Measurements from ENCODE around the gene KLHL10. TPM values are rescaled to one million over a fixed set of nuclear protein-coding genes. Genes with fewer than 3 reads are reported as not detected.
A peak's percentile ranks its signal among the peaks of the same experiment; 100 is the strongest.

Gene KLHL10
- total and polyA plus RNA-seq, 2 of the 13 experiments (the other 11 are each of a cell fraction or from before 2014, with no cell fraction given) = 0.04 to 0.08 TPM

DNA sequence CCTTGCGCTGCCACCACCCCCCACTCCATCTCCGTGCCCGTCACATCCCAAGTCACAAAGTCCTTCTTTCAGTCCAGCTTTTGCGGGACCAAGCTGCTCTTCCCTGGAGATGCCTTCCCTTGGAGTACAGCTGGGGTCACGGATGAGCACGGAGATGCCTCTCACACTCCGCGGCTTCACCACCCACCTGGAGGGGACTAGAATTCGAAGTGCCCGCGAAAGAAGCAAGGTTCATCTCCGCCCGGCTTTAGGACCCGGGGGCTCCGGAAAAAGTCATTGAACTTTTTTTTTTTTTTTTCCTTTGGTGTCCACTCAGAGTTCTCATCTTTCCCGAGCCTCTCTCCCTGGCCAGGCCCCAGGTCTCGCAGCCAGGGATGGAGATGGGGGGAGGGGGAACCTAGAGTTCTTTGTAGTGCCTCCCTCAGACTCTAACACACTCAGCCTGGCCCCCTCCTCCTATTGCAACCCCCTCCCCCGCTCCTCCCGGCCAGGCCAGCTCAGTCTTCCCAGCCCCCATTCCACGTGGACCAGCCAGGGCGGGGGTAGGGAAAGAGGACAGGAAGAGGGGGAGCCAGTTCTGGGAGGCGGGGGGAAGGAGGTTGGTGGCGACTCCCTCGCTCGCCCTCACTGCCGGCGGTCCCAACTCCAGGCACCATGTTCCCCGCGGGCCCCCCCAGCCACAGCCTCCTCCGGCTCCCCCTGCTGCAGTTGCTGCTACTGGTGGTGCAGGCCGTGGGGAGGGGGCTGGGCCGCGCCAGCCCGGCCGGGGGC lies 25.1 kb upstream of the KLHL10 start, which contains the start of gene FKBP10 (continued):
- TF ChIP-seq KLF12 (CRISPR knock-in tag; IDR thresholded peaks at IDR 0.05; ENCODE audit: borderline replicate concordance) (no peak), ZNF12 (CRISPR knock-in tag; IDR thresholded peaks at IDR 0.05) (no peak), ZNF136 (CRISPR knock-in tag; IDR thresholded peaks at IDR 0.05; ENCODE audit: low read depth) (no peak; the same call in 1 of the 2 replicates), CHD2 (IDR thresholded peaks at IDR 0.05; ENCODE audit: low read depth, low read length) (peak; percentile 79), ZNF143 (CRISPR knock-in tag; IDR thresholded peaks at IDR 0.05) (no peak), MTA3 (CRISPR knock-in tag; IDR thresholded peaks at IDR 0.05) (no peak), AKAP8 (CRISPR knock-in tag; IDR thresholded peaks at IDR 0.05) (no peak), ELF4 (CRISPR knock-in tag; IDR thresholded peaks at IDR 0.05; ENCODE audit: borderline replicate concordance) (no peak), ZNF780A (CRISPR knock-in tag; IDR thresholded peaks at IDR 0.05) (no peak), MIXL1 (CRISPR knock-in tag; IDR thresholded peaks at IDR 0.05) (no peak), ZNF337 (CRISPR knock-in tag; IDR thresholded peaks at IDR 0.05; ENCODE audit: borderline replicate concordance, low read depth) (no peak), FLYWCH1 (CRISPR knock-in tag; IDR thresholded peaks at IDR 0.05) (peak; percentile 79; the same call in 1 of the 2 replicates), ZSCAN30 (CRISPR knock-in tag; IDR thresholded peaks at IDR 0.05) (no peak), ZNF329 (CRISPR knock-in tag; IDR thresholded peaks at IDR 0.05; ENCODE audit: low read depth) (no peak), ATM (IDR thresholded peaks at IDR 0.05; ENCODE audit: borderline replicate concordance) (no peak), ZFX (CRISPR knock-in tag; IDR thresholded peaks at IDR 0.05; ENCODE audit: low read depth) (peak; percentile 75)
- TF ChIP-seq, protein P1, sequence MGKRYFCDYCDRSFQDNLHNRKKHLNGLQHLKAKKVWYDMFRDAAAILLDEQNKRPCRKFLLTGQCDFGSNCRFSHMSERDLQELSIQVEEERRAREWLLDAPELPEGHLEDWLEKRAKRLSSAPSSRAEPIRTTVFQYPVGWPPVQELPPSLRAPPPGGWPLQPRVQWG (CRISPR knock-in tag; IDR thresholded peaks at IDR 0.05; ENCODE audit: borderline replicate concordance, low read depth) = no peak
- TF ChIP-seq, protein P2, sequence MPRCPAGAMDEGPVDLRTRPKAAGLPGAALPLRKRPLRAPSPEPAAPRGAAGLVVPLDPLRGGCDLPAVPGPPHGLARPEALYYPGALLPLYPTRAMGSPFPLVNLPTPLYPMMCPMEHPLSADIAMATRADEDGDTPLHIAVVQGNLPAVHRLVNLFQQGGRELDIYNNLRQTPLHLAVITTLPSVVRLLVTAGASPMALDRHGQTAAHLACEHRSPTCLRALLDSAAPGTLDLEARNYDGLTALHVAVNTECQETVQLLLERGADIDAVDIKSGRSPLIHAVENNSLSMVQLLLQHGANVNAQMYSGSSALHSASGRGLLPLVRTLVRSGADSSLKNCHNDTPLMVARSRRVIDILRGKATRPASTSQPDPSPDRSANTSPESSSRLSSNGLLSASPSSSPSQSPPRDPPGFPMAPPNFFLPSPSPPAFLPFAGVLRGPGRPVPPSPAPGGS (CRISPR knock-in tag; IDR thresholded peaks at IDR 0.05) = no peak
- TF ChIP-seq, protein P3, sequence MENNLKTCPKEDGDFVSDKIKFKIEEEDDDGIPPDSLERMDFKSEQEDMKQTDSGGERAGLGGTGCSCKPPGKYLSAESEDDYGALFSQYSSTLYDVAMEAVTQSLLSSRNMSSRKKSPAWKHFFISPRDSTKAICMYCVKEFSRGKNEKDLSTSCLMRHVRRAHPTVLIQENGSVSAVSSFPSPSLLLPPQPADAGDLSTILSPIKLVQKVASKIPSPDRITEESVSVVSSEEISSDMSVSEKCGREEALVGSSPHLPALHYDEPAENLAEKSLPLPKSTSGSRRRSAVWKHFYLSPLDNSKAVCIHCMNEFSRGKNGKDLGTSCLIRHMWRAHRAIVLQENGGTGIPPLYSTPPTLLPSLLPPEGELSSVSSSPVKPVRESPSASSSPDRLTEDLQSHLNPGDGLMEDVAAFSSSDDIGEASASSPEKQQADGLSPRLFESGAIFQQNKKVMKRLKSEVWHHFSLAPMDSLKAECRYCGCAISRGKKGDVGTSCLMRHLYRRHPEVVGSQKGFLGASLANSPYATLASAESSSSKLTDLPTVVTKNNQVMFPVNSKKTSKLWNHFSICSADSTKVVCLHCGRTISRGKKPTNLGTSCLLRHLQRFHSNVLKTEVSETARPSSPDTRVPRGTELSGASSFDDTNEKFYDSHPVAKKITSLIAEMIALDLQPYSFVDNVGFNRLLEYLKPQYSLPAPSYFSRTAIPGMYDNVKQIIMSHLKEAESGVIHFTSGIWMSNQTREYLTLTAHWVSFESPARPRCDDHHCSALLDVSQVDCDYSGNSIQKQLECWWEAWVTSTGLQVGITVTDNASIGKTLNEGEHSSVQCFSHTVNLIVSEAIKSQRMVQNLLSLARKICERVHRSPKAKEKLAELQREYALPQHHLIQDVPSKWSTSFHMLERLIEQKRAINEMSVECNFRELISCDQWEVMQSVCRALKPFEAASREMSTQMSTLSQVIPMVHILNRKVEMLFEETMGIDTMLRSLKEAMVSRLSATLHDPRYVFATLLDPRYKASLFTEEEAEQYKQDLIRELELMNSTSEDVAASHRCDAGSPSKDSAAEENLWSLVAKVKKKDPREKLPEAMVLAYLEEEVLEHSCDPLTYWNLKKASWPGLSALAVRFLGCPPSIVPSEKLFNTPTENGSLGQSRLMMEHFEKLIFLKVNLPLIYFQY (CRISPR knock-in tag; IDR thresholded peaks at IDR 0.05; ENCODE audit: borderline replicate concordance) = no peak
